HG02759 (cell line): ENCODE results near the gene AKR1B15.

Experiments used
- ATAC-seq: cut with Tn5 transposase; IDR thresholded peaks from one replicate; pipeline ENCODE4 v1.9.1; 2021; ENCODE audit warnings: mild to moderate bottlenecking, moderate library complexity; ENCODE audit not compliant: unreplicated experiment

The AKR1B15 gene

DNA sequence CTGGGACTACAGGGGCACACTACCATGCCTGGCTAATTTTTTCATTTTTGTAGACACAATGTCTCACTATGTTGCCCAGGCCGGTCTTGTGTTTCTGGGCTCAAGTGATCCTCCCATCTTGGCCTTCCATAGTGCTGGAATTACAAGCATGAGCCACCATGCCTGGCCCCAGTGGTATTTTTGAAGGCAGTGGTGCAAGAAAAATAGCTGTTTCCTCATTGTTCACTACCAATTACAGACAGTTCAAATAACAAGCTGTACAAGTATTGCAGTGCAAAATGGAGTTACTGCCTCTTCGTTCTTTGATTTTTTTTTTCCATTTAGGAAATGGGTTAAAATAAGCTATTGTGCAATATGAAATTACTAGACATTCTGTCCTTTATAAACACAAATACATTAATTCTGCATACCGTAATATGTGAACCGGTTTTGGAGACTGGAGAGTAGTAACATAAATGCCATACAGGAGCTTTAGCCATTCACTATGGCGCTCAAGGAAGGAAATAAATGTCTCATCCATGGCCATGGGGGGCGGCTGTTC is 62.8 kb downstream of the AKR1B15 start:
- ATAC-seq = no peak

DNA sequence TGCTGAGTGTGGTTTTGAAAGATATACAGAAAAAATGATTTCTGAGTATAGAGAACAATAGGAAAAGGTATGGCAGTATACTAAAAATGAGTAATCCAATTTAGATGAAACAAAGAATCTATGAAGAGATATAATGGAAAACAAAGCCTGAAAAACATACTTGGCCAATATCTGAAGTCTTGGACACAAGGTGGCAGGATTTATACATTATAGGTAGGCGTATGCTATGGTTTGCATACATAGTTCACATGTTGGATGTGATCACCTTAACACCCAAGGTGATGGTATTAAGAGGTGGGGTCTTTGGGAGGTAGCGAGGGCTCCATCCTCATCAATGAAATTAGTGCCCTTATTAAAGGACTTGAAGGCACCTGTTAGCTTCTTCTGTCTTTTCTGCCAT is 63.3 kb downstream of the AKR1B15 start:
- no peak for ATAC-seq

DNA sequence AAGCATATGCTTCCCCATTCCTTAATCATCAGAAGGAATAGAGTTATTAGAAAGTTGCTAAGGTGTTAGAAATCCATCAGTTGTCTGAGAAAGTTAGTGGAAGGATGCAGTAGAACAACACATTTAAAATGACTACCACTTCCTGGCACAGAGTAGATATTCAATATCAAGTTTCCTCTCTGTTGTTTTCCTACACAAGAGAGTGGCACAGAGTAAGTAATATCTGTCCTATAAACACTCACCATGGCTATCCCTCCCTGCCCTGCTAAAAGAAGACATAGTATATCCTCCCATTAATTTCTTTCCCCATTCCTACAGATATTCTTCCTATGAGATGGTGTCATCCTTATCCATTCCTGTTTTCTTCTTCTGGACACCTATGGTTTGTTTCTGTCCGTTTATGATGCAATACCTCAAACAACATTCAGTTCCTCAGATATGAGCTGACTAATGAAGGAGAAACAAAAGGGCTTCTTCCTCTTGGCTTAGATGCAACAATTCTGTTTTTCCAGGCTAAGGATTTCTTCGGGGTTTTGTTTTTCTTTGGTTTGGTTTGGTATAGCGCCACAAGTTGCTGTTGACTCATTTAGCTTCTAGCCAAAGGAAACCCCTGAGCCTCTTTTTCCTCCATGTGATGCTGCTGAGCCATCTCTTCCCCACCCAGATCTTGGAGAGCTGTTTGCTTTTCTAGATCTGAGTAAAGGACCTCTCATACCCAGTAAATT is 64.9 kb downstream of the AKR1B15 start:
- ATAC-seq = no peak

DNA sequence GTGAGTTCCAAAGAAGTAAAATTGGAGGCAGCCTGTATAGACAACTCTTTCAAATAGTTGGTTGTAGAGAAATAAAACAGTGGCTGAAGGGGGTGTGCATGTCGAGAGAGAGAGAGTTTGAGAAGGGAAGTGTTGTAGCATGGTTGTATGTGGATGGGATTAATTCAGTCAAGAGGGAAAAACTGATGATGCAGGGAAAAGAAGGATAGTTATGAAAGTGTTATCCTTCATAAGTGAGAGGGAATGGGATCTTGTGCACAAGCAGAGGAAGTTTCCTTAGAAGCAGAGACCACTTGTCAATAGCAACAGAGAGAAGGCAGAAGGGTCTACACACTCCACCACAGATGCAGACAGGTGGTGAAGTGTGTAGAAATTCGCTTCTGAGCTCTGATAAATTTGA is 67.7 kb downstream of the AKR1B15 start:
- ATAC-seq = no peak

DNA sequence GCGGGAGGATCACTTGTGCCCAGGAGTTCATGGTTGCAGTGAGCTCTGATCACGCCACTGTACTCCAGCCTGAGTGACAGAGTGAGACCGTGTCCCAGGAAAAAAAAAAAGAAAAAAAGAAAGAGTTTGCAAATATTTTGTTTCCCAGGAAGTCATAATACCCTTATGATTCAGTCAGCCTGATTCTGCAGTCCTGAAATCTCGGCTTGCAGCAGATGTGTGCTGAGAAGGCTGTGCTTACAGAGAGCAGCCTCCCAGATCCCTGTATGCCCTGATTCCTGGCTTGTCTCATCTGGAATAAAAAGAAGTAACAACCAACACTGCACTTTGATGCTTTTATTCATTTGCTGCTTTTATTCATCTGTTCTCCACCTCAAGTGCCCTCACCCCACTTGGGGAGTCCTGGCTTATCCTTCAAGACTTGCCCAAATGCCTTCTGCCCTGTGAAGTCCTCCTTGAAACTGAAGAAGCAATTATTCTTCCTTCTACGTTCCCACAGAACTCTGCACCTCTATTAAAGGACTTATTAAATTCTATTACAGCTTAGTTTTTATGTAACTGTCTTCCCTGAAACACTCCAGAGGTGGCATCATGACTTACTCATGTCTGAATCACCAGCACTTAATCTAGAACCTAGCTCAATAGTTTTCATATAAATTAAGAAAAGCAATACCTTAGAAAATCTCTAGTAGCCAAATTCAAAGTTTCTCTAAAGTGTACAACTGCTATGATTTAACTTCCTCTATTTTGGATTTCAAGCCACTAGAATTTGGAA is 70.0 kb downstream of the AKR1B15 start:
- ATAC-seq = no peak

DNA sequence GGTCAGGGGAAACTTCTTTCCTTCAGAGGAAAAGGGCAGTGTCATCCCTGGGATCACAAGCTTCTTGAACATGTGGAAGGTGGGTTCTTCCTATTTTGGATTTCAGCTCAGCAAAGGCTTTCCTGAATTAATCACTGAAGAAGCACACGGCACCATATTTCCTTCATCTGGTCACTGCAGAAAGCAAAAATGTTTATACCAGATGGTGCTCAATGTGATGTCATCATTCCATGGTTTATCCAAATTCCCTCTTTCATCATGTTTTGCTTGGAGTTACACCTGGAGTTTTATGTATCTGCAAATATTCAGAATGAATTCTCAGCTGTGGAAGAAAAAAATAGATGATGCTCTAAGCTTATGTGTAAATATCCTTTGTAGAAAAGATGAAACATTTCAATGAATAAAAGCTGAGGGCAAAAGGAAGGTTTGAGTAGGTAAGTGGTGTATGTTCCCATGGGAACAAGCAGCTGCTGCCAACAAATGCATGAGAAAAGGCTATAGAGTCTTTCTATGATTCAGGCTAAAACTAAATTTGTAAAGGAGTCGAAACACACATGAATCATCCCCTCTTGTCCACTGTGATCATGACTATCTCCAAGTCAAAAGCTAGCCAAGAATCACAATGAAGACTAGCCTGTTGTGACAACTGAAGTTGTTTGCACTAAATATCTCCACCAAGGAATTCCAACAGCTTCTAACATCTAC is 70.9 kb downstream of the AKR1B15 start:
- no peak for ATAC-seq

DNA sequence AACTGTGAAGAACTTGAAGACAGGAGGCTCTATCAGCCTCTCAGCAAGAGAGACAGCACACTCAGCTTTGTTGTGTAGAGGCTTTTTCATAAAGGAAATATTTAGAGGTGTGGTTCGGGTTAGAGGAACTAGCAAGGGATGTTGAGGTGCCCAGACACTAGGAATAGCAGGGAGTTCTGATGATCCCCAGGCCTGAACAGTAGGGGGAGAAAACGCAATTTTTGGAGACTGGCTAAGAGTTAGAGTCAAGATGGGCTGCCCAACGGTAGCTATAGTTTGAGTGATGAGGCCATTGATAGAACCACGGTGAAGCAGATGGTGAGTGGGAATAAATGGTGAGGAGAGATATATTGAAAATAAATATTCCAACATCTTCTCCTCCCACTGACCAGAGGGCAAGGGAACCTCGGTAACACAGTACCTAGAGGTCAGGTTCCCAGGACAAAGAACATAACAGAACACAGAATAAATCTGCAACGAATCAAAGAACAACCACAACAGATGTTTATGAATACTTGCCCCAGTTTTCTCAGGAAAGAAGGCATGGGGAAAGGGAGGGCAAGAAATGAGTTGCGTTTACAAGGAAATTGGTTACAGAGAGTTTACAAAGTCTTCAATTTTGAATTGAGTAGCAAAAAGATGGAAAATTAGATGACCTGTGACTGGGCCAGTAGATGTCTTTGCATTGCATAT is 73.5 kb downstream of the AKR1B15 start:
- ATAC-seq = no peak

DNA sequence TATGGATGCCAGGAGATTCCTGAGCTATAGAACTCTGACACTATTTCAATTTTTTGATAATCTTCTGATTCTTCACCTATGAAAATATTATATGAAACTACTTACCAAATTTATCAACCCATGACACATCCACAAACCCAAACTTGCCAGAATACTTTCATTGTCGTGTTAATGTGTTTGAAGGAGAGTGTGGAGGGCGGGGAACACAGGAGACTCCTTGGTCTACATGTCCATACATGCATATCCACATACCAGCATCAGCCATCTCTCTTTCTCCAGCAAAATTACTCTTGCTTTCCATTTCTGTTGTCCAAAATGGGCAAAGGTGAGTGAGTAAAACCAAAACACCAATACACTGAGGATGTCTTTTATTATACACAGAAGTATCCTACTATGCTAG is 74.3 kb downstream of the AKR1B15 start:
- no peak for ATAC-seq

DNA sequence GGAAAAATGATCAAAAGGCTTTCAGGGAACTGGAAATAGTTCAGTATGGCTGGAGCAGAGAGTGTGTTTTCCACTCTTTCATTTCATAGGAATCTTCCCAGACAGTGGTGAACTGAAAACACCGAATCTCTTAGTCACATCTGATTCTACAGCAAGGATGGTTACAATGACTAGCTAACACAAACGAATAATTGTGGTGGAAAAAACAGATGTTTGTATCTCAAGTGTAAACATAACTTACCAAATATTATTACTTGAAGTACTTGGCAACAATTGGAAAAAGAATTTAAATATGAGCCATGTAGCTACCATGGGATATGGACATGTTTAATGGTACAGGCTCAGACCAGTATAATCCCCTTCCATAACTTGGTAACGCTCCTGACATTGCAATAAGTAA is 76.6 kb downstream of the AKR1B15 start:
- ATAC-seq = no peak

DNA sequence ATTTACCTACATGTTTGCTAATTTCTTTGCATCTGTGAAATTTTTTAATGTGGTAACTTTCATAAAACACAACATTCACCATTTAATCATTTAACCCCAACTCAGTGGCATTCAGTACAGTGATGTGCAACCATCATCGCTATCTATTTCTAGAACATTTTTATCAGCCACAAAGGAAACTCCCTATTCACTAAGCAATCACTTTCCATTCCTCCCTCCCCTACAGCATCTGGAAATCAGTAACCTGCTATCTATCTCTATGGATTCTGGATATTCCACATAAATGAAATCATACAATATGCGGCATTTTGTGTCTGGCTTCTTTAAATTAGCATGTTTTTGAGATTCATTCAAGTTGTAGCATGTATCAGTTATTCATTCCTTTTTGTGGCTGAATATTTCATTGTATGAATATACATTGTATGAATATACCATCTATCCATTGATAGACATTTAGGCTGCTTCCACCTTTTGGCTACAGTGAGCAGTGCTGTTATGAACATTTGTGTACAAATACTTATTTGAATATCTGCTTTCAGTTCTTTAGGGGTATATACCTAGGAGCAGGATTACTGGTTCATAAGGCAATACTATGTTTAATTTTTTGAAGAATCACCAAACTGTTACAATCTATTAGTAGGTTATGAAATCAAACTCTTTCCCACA is 78.3 kb downstream of the AKR1B15 start:
- no peak for ATAC-seq

DNA sequence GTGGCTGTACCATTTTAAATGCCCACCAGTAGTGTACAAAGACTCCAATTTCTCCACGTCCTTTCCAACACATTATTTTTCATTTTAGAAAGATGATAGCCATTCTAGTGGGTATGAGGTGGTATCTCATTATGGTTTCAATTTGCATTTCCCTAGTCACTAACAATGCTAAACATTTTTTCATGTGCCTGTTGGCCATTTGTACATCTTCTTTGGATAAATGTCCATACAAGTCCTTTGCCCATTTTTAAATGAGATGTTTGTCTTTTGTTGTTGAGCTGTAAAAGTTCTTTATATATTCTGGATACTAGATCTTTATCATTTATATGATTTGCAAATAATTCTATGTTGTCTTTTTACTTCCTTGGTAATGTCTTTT is 78.9 kb downstream of the AKR1B15 start:
- no peak for ATAC-seq

DNA sequence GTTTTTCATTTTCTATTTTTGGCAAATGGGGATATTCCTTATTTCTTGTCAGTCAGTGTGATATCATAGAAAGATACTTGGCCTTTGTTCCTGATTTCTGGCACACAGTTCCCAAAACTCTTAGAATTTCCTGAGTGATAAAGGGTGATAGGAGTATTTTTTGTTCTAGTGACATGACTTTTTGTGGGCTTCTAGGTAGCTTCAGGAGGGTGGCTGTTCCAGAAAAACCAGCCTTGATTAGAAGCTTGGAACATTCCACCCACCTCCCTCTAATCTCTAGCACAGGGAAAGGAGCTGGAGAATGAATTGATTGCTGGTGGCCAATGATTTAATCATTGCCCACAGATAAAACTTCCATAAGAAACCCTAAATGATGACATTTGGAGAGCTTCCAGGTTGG is 80.5 kb downstream of the AKR1B15 start:
- no peak for ATAC-seq
